Measurements from ENCODE around the gene KLF17.

GRCh38 chr1:44108971-44109370, 9.7 kb upstream of the KLF17 start:
- TF ChIP-seq KDM1A (IDR thresholded peaks at IDR 0.05; ENCODE audit: low read depth) (no peak), HOXA7 (CRISPR knock-in tag; IDR thresholded peaks at IDR 0.05) (no peak), REST (IDR thresholded peaks at IDR 0.05) (no peak), CHD2 (IDR thresholded peaks at IDR 0.05; ENCODE audit: low read length, partially characterized antibody) (no peak), CTCF (IDR thresholded peaks at IDR 0.05) (no peak), MAX (IDR thresholded peaks at IDR 0.05) (no peak), HMGXB4 (CRISPR knock-in tag; IDR thresholded peaks at IDR 0.05; ENCODE audit: borderline replicate concordance) (no peak)

Data from A549 (cell line).